ENCODE data around the gene B3GNT9.

Gene B3GNT9

GRCh38 chr16:67114793-67115192, 36.0 kb downstream of the B3GNT9 start:
- no peak overlapping the region for H3K4me3 ChIP-seq (replicated peaks; ENCODE audit: low read depth, low read length)
- TF ChIP-seq CTCF (IDR thresholded peaks at IDR 0.05; ENCODE audit: low read depth, low read length, missing control alignments): no peak
- DNase-seq (ENCODE audit: extremely low read depth, low read depth): no peak

GRCh38 chr16:67112591-67113399, 38.0 kb downstream of the B3GNT9 start:
- no peak for TF ChIP-seq CTCF (IDR thresholded peaks at IDR 0.05; ENCODE audit: low read depth, low read length, missing control alignments)

GRCh38 chr16:67111951-67112444, 38.8 kb downstream of the B3GNT9 start:
- DNase-seq (ENCODE audit: extremely low read depth, low read depth): no peak
- TF ChIP-seq CTCF (IDR thresholded peaks at IDR 0.05; ENCODE audit: low read depth, low read length, missing control alignments): no peak
- H3K4me3 ChIP-seq (replicated peaks; ENCODE audit: low read depth, low read length): no peak overlapping the region

More at GRCh38 chr16:67112591-67113399, 38.0 kb downstream of the B3GNT9 start:
- no peak overlapping the region for H3K4me3 ChIP-seq (replicated peaks; ENCODE audit: low read depth, low read length)
- no peak for DNase-seq (ENCODE audit: extremely low read depth, low read depth)

- DNase-seq (ENCODE audit: extremely low read depth, low read depth): peak; percentile 60
- peak within 1 kb of the TSS; percentile 99 for H3K4me3 ChIP-seq (replicated peaks; ENCODE audit: low read depth, low read length)
- no peak for TF ChIP-seq CTCF (IDR thresholded peaks at IDR 0.05; ENCODE audit: low read depth, low read length, missing control alignments)
Measured at GRCh38 chr16:67109407-67110135, 41.2 kb downstream of the B3GNT9 start, which contains the start of gene PHAF1. TSS of gene PHAF1 (plus strand) at chr16:67109941. CDS start at chr16:67110176, 235 bp downstream.

GRCh38 chr16:67108931-67109406, 41.8 kb downstream of the B3GNT9 start:
- no peak for TF ChIP-seq CTCF (IDR thresholded peaks at IDR 0.05; ENCODE audit: low read depth, low read length, missing control alignments)
- peak overlapping the region; percentile 99 for H3K4me3 ChIP-seq (replicated peaks; ENCODE audit: low read depth, low read length)

GRCh38 chr16:67108489-67108888, 42.3 kb downstream of the B3GNT9 start:
- no peak overlapping the region for H3K4me3 ChIP-seq (replicated peaks; ENCODE audit: low read depth, low read length)
- TF ChIP-seq CTCF (IDR thresholded peaks at IDR 0.05; ENCODE audit: low read depth, low read length, missing control alignments): no peak

More at GRCh38 chr16:67108931-67109406, 41.8 kb downstream of the B3GNT9 start:
- DNase-seq (ENCODE audit: extremely low read depth, low read depth): no peak

More at GRCh38 chr16:67108489-67108888, 42.3 kb downstream of the B3GNT9 start:
- no peak for DNase-seq (ENCODE audit: extremely low read depth, low read depth)

Data from HFF-Myc (cell line).